HG02970 (cell line): ENCODE data around the gene ORMDL2.
"Not testable (repeated sequence)": the region's sequence is repeated elsewhere in the genome, so short reads cannot be mapped to it uniquely, and the experiment has no call there.

Source experiments
- ATAC-seq: cut with Tn5 transposase; IDR thresholded peaks from one replicate; pipeline ENCODE4 v1.9.1; 2021; ENCODE audit warnings: mild to moderate bottlenecking, moderate library complexity, moderate number of reproducible peaks; ENCODE audit not compliant: unreplicated experiment, low FRiP score

ORMDL2 gene

DNA sequence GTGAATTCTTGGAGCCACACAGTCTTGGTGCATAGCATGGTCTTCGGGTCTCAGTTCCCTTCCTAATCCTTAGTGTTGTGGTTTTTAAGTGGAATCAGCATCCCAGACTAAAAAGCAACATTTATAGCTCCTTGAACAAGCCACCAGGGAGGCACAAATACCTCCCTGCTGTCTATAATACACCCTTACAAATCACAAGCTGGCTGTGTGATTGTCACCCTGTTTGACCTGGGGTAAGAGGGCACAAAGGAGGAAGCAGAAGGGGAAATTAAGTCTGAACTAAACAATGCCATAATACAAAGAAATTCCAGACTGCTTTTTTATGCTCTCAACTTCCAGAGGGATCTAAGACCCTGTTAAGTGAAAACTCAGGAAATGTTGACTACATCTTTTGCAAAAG, 32.6 kb downstream of the ORMDL2 start:
- no peak for ATAC-seq

DNA sequence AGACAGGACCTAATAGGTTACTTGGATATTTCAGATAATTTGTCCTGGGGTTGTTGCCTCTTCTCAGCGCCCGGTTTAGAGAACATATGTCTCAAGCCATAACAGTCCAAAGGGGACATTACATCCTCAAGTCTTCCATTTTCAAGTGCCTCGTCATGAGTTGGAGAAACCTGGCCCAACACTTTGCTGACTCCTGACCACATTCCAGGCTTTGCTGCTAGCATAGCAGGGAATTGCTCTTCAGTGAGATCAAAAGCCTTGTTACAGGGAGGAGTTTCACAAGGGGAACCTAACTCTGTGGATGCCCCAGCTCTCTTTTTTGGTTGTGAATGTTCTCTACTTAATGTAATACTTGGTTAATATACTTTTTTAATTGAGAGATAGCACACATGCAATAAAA, 33.1 kb downstream of the ORMDL2 start:
- ATAC-seq, result no peak

DNA sequence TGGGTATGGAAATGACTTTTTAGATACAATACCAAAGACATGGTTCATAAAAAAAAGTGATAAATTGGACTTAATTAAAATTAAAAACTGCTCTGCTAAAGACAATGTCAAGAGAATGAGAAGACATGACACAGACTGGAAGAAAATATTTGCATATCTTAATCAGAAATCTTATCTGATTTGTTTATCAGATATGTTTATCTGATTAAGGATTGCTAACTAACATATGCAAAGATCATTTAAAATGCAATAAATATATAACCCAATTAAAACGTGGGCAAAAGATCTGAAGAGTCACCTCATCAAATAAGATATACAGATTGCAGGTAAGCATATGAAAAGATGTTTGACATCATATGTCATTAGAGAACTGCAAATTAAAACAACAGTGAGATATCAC, 34.9 kb downstream of the ORMDL2 start:
- ATAC-seq, result no peak

DNA sequence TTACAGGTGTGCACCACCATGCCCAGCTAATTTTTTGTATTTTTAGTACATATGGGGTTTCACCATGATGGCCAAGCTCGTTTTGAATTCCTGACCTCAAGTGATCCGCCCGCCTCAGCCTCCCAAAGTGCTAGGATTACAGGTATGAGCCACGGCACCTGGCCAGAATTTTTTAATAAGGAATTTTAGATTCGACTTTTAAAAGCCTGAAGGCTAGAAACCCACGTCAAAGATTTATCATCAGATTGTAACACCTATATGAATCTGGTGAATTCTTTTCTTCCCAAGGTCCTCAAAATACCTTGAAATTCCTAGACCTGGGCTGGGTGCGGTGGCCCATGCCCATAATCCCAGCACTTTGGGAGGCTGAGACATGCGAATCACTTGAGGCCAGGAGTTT, 43.6 kb downstream of the ORMDL2 start:
- no peak for ATAC-seq

DNA sequence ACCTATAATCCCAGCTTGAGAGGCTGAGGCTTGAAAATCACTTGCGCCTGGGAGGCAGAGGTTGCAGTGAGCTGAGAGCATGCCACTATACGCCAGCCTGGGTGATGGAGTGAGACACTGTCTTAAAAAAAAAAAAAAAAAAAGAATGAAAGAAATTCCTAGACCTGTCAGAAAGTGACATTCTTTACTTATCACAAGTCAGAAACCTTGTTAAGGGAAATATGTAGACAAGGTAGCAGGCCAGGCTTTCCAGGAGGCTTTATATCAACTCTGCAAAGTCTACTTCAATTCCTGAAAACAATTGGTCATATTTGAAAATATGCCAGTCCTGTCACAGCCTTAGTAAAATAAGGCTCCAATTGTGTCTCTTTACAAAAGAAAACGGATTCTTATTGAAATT, 44.0 kb downstream of the ORMDL2 start:
- no peak for ATAC-seq

DNA sequence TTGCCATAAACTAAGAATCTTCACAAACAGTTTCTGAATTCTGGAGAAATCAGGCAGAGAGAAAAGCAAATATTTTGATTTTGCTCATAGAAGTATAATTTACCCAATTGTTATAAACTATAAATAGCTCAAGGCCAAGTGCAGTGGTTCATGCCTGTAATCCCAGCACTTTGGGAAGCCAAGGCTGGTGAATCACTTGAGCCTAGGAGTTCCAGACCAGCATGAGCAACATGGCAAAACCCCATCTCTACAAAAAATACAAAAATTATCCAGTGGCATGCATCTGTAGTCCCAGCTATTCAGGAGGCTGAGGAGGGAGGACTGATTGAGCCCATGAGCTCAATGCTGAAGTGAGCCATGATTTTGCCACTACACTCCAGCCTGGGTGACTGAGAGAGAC, 44.4 kb downstream of the ORMDL2 start:
- ATAC-seq, result no peak

DNA sequence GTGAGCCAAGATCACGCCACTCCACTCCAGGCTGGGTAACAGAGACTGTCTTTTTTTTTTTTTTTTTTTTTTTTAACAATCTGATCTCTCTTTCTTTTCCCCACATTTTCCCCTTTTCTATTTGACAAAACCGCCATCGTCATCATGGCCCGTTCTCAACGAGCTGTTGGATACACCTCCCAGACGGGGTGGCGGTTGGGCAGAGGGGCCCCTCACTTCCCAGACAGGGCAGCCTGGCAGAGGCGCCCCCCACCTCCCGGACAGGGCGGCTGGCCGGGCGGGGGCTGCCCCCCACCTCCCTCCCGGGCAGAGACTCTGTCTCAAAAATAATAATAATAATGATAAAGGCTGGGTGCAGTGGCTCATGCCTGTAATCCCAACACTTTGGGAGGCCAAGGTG, 45.1 kb downstream of the ORMDL2 start:
- ATAC-seq, result not testable (repeated sequence)

DNA sequence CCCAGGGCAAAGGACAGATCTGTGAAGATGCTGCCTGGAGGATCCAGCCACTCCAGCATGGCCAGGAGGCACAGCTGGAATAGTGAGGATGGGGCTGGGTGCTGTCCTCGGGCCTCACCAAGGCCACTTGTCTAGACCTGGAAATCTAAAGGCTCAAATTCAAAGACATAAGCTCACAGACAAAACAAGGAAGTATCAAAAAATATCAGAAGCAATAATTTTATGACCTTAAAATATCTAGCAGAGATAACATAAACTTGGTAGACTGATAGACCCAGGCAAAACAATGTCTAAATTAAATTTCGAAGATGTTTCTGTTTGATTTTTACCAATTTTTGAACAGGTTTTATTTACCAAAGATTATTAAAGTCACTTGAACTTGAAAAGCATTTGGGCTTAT, 47.5 kb downstream of the ORMDL2 start:
- ATAC-seq, result no peak

DNA sequence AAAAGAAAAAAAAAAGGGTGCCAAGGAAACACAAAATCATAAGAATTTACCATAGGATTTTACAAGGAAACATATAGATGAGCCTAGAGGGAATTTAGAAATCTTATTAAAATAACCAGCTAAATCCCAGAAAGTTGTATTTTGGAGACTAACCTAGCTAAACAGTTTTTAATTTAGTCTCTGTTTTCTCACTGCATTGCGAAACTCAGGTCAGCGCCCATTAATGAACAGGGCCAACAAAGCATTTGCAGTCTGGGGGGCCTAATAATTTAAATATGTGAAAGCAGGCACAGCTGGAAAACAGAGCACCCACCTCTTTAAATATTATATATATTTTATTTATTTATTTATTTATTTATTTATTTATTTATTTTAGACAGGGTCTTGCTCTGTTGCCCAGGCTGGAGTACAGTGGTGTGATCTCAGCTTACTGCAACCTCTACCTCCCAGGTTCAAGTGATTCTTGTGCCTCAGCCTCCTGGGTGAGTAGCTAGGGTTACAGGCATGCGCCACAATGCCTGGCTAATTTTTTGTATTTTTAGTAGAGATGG, 48.7 kb downstream of the ORMDL2 start:
- not testable (repeated sequence) for ATAC-seq
